Thyroid gland (tissue), 4 donors: Measurements from ENCODE around the gene LIMCH1. TPM values are rescaled to one million over a fixed set of nuclear protein-coding genes. Genes with fewer than 3 reads are reported as not detected.

Source experiments
- DNase-seq, 2 donors: peaks; one replicate each; pipeline ENCODE4 v3.0.0-alpha.2; 2019
- H3K27ac ChIP-seq, 3 donors: fragments of 200-600 bp; sonication (generic); 1 replicate in 2 of 3; 2 replicates in 1 of 3; pipeline ENCODE4 v1.5.1; 2016 to 2019; ENCODE audit warnings: mild to moderate bottlenecking in 1 of 3, moderate library complexity in 1 of 3
- H3K27me3 ChIP-seq: fragments of 200-600 bp; sonication (generic); one replicate; pipeline ENCODE4 v1.5.1; 2019
- H3K36me3 ChIP-seq, 2 donors: fragments of 200-600 bp; sonication (generic); one replicate each; pipeline ENCODE4 v1.5.1; 2016 to 2019
- H3K4me1 ChIP-seq, 2 donors: fragments of 200-600 bp; sonication (generic); one replicate each; pipeline ENCODE4 v1.5.1; 2017 to 2019
- H3K4me3 ChIP-seq, 3 donors: fragments of 200-600 bp; sonication (generic); replicated peaks in 1 of 3; 1 replicate in 2 of 3; 2 replicates in 1 of 3; pipeline ENCODE4 v1.5.1; 2016; ENCODE audit warnings: mild to moderate bottlenecking in 1 of 3
- H3K9me3 ChIP-seq: fragments of 200-600 bp; sonication (generic); one replicate; pipeline ENCODE4 v1.5.1; 2017
- POLR2A ChIP-seq, 2 donors: fragments of 450-650 bp; IDR thresholded peaks; one replicate each; pipeline ENCODE4 v1.6.1; 2017; ENCODE audit warnings: antibody characterized with exemption in 2 of 2, mild to moderate bottlenecking in 2 of 2, moderate library complexity in 1 of 2
- WGBS, 2 donors: methylation state at CpG; one replicate each; pipeline ENCODE4 v1.1.5; 2017; 5-methylcytosine and 5-hydroxymethylcytosine counted together
- intact Hi-C: fragments of 100-400 bp; cut with DNase I; formaldehyde crosslinking; loops from one replicate; pipeline ENCODE4 v1.15.1; 2023
- total RNA-seq, 4 donors: library from RNA; depleted of rRNA; stranded (reverse); fragments of >200 nt; gene quantifications; one replicate each; pipeline ENCODE4 v1.2.3, GENCODE V29; 2016
- TF ChIP-seq, protein P1 (sequence below), 6 experiments: fragments of 200-600 bp in 3 of 6; fragments of 450-650 bp in 3 of 6; sonication (generic) in 3 of 6; IDR thresholded peaks; one replicate each; pipeline ENCODE4 v1.5.1; 2016 to 2019; ENCODE audit warnings: antibody characterized with exemption in 6 of 6, mild to moderate bottlenecking in 2 of 6, inconsistent platforms in 1 of 6, moderate library complexity in 1 of 6

Gene LIMCH1
- total RNA-seq, 4 donors from 2014 or later, result 136 to 267 (median 156) TPM

DNA sequence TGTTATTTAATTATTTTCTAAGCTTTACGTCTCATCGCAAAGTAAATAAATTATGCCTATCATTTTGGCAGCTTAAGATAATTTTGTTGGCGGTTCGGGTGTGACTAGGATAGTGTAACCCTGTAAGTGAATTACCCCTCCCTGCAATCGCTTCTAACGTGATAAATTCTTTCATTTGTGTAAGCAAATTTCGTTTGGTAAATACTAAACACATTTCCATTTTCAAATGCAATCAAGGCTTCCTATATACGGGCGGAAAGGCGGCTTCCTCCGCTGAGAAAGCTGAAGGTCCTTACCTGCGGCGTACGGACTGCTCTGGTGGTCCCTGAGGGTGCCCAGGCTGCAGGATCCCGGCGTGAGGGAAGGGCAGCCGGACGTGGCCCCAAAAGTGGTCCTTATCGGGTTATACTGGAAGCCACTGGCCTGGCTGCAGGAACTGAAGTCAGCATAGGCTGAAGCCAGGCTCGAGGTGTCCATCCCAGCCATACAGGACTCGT lies 210.2 kb downstream of the LIMCH1 start:
- no peak overlapping the region for H3K4me3 ChIP-seq
- TF ChIP-seq, protein P1, sequence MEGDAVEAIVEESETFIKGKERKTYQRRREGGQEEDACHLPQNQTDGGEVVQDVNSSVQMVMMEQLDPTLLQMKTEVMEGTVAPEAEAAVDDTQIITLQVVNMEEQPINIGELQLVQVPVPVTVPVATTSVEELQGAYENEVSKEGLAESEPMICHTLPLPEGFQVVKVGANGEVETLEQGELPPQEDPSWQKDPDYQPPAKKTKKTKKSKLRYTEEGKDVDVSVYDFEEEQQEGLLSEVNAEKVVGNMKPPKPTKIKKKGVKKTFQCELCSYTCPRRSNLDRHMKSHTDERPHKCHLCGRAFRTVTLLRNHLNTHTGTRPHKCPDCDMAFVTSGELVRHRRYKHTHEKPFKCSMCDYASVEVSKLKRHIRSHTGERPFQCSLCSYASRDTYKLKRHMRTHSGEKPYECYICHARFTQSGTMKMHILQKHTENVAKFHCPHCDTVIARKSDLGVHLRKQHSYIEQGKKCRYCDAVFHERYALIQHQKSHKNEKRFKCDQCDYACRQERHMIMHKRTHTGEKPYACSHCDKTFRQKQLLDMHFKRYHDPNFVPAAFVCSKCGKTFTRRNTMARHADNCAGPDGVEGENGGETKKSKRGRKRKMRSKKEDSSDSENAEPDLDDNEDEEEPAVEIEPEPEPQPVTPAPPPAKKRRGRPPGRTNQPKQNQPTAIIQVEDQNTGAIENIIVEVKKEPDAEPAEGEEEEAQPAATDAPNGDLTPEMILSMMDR (IDR thresholded peaks at IDR 0.05), result no peak
- no peak for TF ChIP-seq POLR2A (IDR thresholded peaks at IDR 0.05)
- H3K36me3 ChIP-seq, result no peaks in the 10 kb centered on the region
- no peak overlapping the region for H3K27ac ChIP-seq
- WGBS, 2 donors, result 7 to 9% methylated on average over 21 of the region's 21 CpGs
- H3K4me1 ChIP-seq, result peaks cover 11 to 24% of the 10 kb centered on the region in 2 donors
- H3K9me3 ChIP-seq, result no peaks in the 10 kb centered on the region
- H3K27me3 ChIP-seq, result peaks cover 72% of the 10 kb centered on the region
- intact Hi-C loops, result no loop called here
- DNase-seq, result no peak

DNA sequence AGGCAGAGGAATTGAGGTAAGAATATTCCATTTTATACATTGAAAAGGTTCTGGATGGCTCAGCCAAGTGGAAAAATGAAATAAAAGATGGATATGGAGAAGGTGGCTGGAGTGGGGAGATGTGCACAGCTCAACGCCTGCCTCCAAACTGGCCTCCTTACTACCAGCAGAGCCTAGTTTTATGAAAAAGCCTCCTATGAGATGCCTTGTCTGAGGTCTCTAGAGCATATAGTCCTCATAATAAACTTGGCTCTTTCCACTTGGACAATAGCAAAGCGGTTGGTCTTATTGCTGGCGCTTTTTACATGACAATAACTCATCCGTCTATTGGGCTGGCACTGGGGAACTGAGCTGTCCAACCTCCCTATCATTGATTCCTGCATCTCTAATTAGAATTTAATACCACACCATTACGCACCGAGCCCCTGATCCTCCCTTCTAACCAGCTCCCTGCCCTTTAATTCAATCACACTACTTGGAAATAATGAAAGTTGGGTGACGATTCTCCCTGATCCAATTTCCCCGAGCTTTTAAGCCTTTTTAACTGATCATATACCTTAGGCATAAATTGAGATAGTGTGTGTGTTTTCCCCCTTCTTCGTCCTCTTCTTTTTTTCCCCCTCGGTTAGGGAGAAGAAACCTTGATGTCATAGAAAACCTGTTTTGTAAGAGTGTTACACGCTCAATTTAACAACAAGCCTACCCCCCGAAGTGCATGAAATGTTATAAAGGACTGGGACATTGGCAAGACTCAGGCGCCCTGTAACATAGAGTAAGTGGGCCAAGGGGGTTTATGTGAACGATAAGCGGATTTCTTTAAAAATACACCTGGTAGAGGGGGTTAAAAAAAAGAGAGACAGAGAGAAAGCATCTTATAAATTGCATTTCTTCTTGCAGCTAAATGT lies 210.9 kb downstream of the LIMCH1 start, which contains the start of gene PHOX2B:
PHOX2B (minus strand) TSS at position 155 of the 905 bp plus-strand sequence; CDS start at position 40, 115 bp downstream.
- no peak within 1 kb of the TSS for H3K4me3 ChIP-seq
- H3K9me3 ChIP-seq, result no peaks in the 10 kb centered on the region
- H3K27me3 ChIP-seq, result peaks cover 72% of the 10 kb centered on the region
- DNase-seq, result no peak
- no peak within 1 kb of the TSS for H3K27ac ChIP-seq
- H3K4me1 ChIP-seq, result peaks cover 11 to 24% of the 10 kb centered on the region in 2 donors
- TF ChIP-seq, protein P1 (IDR thresholded peaks at IDR 0.05), result no peak
- TF ChIP-seq POLR2A (IDR thresholded peaks at IDR 0.05), result no peak
- WGBS, 2 donors, result 8 to 12% methylated on average over 15 of the region's 15 CpGs
- H3K36me3 ChIP-seq, result no peaks in the 10 kb centered on the region
- intact Hi-C loops, result no loop called here

DNA sequence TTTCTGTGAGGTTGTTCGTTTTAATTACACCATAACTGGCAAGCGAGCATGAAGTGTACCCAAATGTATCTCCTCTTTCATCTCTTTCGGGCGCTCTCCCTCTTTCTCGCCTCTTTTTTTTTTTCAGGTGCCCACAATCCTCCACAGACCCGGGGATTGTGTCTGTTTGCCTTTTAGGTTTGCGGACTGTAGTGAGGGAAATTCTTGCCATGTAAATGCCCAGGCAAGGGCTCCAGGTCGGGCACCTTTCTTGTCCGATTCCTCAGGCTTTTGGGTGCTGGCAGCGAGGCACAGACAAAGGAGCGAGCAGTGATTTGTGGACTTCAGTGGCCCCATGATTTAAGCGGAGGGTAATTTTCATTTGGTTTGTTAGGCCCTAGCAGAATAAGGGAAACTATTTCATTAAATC lies 211.7 kb downstream of the LIMCH1 start:
- Histone ChIP-seq H3K4me3 (no peak overlapping the region), H3K9me3 (no peaks in the 10 kb centered on the region), H3K27me3 (peaks cover 72% of the 10 kb centered on the region), H3K27ac (no peak overlapping the region), H3K4me1 (peaks cover 11 to 24% of the 10 kb centered on the region in 2 donors), H3K36me3 (no peaks in the 10 kb centered on the region)
- WGBS, 2 donors, result 11 to 15% methylated on average over 12 of the region's 12 CpGs
- DNase-seq, result no peak
- TF ChIP-seq, protein P1 (IDR thresholded peaks at IDR 0.05), result no peak
- TF ChIP-seq POLR2A (IDR thresholded peaks at IDR 0.05), result no peak
- intact Hi-C loops, result no loop called here

Other genes with a start within 250 kb of the LIMCH1 start
- gene PHOX2B, start 210.6 kb downstream of the LIMCH1 start, total RNA-seq, result not detected